ENCODE results near the gene MTHFD1.

Gene MTHFD1

DNA sequence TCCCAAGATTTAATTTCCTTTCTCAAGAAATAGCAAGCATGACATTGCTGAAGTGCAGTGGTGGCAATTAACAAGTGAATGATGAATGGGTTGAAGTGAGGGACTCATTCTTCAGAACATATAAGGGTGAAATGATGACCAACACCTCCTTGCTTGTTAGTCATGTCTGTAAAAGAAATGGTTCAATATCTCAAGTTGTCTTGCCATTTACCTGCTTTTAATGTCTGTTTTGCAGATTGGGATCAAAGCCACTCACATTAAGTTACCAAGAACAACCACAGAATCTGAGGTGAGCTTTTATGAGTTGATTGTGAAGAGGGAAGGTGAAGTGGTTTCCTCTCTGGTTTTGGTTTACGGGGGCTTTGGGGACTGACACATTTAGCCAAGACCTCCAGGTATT lies 24.1 kb downstream of the MTHFD1 start:
- Mint-ChIP-seq H3K36me3 (ENCODE audit: insufficient read depth) (peaks cover 21% of the 10 kb centered on the region), H3K4me3 (no peak overlapping the region), H3K9me3 (no peaks in the 10 kb centered on the region), H3K27me3 (no peaks in the 10 kb centered on the region), H3K4me1 (no peaks in the 10 kb centered on the region), H3K27ac (ENCODE audit: low read depth) (no peak overlapping the region)
- ATAC-seq (replicated peaks; ENCODE audit: extremely low read depth, poor library complexity, severe bottlenecking), result no peak
- no peak for DNase-seq (ENCODE audit: low spot score in 2 of 2)

DNA sequence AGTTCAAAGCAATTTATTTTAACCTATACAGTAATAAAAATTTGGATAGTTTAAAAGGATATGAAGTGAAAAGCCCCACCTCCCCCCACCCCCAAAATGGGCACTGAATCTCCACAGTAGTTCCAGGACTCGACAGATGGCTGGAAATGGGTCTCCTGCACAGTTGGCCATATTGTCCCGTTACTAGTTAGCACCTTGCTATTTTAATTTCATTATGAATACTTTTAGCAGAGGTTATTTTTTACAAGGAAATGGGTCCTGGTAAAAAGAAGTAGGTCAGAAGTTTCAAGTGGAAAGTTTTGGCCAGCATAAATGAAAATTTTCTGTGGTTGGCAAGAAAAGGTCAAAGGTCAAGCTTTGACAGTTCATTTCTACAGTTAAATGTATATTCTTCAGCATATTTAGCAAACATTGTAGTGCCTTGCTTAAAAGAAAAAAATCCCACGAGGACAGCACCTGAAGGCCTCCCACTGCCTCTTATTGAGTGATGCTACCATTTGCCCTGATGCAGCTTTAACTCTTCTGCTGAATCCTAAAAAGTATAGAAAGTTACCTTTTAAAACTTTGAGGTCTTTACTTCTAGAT lies 28.3 kb downstream of the MTHFD1 start:
- no peak for DNase-seq (ENCODE audit: low spot score in 2 of 2)
- H3K27me3 Mint-ChIP-seq, result no peaks in the 10 kb centered on the region
- H3K4me1 Mint-ChIP-seq, result no peaks in the 10 kb centered on the region
- no peak for ATAC-seq (replicated peaks; ENCODE audit: extremely low read depth, poor library complexity, severe bottlenecking)
- no peaks in the 10 kb centered on the region for H3K9me3 Mint-ChIP-seq
- no peak overlapping the region for H3K27ac Mint-ChIP-seq (ENCODE audit: low read depth)
- peaks cover 28% of the 10 kb centered on the region for H3K36me3 Mint-ChIP-seq (ENCODE audit: insufficient read depth)
- H3K4me3 Mint-ChIP-seq, result no peak overlapping the region

DNA sequence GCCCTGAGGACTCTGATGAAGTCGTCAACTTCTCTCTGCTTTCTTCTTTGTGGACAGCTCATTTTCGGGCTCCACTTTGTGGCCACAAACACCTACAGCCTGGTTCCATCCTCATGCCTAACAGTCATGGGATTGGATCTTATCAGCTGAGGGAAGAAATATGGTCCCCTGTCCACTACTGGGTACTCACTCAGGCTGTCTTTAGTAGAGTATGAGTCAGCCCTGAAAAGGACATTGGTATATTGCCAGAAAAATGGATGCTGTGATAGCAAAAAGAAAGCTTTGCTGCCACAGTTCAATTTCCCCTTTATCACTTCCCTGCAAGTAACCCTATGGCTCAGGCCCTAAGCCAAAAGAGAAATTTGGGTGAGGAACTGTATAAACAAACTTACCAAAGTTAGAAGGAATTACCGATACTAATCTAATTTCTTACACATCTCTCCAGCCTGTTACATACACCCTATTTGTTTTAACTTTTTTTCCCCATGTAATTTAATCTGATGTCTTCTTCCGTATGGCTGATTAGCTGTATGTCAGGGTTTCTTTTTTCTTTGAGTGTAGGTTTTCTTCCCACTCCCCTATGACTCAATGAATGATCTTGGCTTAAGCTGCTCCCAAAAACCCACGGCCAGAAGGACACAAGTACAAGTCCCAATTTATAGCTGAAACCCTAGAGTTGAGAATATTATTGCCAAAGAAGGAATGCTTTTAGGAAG lies 29.1 kb downstream of the MTHFD1 start:
- Mint-ChIP-seq H3K27ac (ENCODE audit: low read depth) (no peak overlapping the region), H3K36me3 (ENCODE audit: insufficient read depth) (peaks cover 21% of the 10 kb centered on the region), H3K9me3 (no peaks in the 10 kb centered on the region), H3K4me1 (no peaks in the 10 kb centered on the region), H3K27me3 (no peaks in the 10 kb centered on the region), H3K4me3 (no peak overlapping the region)
- ATAC-seq (replicated peaks; ENCODE audit: extremely low read depth, poor library complexity, severe bottlenecking), result no peak
- no peak for DNase-seq (ENCODE audit: low spot score in 2 of 2)

DNA sequence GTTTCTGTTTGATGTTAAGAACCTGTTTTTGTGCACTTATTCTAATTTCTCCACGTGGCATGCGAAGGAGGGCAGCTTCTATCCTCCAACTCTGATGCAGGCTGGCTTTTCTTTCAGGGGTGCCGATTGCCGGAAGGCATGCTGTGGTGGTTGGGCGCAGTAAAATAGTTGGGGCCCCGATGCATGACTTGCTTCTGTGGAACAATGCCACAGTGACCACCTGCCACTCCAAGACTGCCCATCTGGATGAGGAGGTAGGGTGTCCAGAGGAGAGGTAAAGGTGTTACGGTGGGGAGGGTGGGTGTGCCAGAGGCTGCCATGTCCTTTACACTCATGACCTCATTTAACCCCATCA lies 29.6 kb downstream of the MTHFD1 start:
- ATAC-seq (replicated peaks; ENCODE audit: extremely low read depth, poor library complexity, severe bottlenecking) (no peak), DNase-seq (ENCODE audit: low spot score in 2 of 2) (no peak)
- Mint-ChIP-seq H3K27ac (ENCODE audit: low read depth) (no peak overlapping the region), H3K4me1 (no peaks in the 10 kb centered on the region), H3K36me3 (ENCODE audit: insufficient read depth) (peaks cover 20% of the 10 kb centered on the region), H3K27me3 (no peaks in the 10 kb centered on the region), H3K4me3 (no peak overlapping the region), H3K9me3 (no peaks in the 10 kb centered on the region)

DNA sequence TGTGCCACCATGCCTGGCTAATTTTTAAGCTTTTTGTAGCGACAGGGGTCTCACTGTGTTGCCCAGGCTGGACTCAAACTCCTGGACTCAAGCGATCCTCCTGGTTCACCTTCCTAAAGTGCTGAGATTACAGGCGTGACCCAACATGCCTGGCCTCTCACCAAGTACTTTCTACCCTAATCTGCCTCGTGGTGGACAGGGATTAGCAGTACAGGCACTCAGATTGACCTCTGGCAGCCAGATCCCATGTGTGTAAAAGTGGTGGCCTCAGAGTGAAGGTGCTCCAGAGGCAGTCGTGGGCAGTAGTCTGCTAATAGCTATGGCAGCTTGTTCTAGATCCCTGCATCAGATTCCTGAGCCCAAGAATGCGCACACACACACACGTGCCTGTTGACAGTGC lies 30.9 kb downstream of the MTHFD1 start:
- H3K4me3 Mint-ChIP-seq, result no peak overlapping the region
- DNase-seq (ENCODE audit: low spot score in 2 of 2) (no peak), ATAC-seq (replicated peaks; ENCODE audit: extremely low read depth, poor library complexity, severe bottlenecking) (no peak)
- H3K27ac Mint-ChIP-seq (ENCODE audit: low read depth), result no peak overlapping the region
- peaks cover 20% of the 10 kb centered on the region for H3K36me3 Mint-ChIP-seq (ENCODE audit: insufficient read depth)
- H3K27me3 Mint-ChIP-seq, result no peaks in the 10 kb centered on the region
- H3K4me1 Mint-ChIP-seq, result no peaks in the 10 kb centered on the region
- H3K9me3 Mint-ChIP-seq, result no peaks in the 10 kb centered on the region

DNA sequence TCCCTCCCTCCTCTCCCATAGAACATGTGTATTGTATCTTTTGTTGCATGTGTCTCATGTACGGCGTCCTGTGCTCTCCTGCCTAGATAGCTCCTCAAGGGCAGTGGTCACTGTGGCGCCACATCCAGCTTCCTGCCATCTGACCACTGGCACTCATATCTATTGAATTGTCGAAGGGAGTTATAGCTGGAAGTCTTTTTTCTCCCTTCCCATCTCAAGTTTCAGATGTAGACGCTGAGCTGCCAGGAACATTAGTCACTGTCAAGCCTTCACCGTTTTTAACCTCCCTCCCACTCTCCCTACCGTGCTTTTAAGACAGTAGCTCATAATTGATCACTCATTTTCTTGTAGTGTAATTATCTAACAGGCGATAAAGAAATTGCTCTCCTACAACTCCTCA lies 33.0 kb downstream of the MTHFD1 start:
- H3K36me3 Mint-ChIP-seq (ENCODE audit: insufficient read depth), result peaks cover 19% of the 10 kb centered on the region
- H3K27me3 Mint-ChIP-seq, result no peaks in the 10 kb centered on the region
- no peaks in the 10 kb centered on the region for H3K9me3 Mint-ChIP-seq
- H3K4me1 Mint-ChIP-seq, result no peaks in the 10 kb centered on the region
- ATAC-seq (replicated peaks; ENCODE audit: extremely low read depth, poor library complexity, severe bottlenecking) (no peak), DNase-seq (ENCODE audit: low spot score in 2 of 2) (no peak)
- H3K4me3 Mint-ChIP-seq, result no peak overlapping the region
- H3K27ac Mint-ChIP-seq (ENCODE audit: low read depth), result no peak overlapping the region

DNA sequence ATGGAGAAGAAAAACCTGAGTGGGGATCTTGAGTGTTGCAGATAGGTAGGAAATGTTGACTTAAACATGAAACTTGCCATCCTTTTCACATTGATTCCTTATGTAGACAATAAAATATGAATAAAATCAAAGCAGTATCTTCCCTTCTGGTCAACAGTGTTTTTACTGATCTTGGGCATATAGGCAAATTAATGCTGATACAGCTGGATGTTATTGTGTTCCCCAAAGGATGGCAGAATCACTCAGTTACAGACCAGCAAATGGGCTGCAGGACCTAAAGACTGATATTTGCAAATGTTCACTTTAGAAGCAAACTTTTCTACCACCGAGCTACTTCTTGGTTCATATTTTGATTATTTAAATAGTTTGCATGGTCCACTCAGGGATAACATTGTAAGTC lies 33.9 kb downstream of the MTHFD1 start:
- DNase-seq (ENCODE audit: low spot score in 2 of 2) (no peak), ATAC-seq (replicated peaks; ENCODE audit: extremely low read depth, poor library complexity, severe bottlenecking) (no peak)
- Mint-ChIP-seq H3K27ac (ENCODE audit: low read depth) (no peak overlapping the region), H3K9me3 (no peaks in the 10 kb centered on the region), H3K27me3 (no peaks in the 10 kb centered on the region), H3K4me1 (no peaks in the 10 kb centered on the region), H3K4me3 (no peak overlapping the region), H3K36me3 (ENCODE audit: insufficient read depth) (peaks cover 20% of the 10 kb centered on the region)

GRCh38 chr14:64422756-64423155 lies 34.6 kb downstream of the MTHFD1 start:
- no peaks in the 10 kb centered on the region for H3K4me1 Mint-ChIP-seq
- H3K36me3 Mint-ChIP-seq (ENCODE audit: insufficient read depth), result peaks cover 21% of the 10 kb centered on the region
- H3K27me3 Mint-ChIP-seq, result no peaks in the 10 kb centered on the region
- no peaks in the 10 kb centered on the region for H3K9me3 Mint-ChIP-seq
- DNase-seq (ENCODE audit: low spot score in 2 of 2), result no peak
- H3K4me3 Mint-ChIP-seq, result no peak overlapping the region
- no peak overlapping the region for H3K27ac Mint-ChIP-seq (ENCODE audit: low read depth)
- ATAC-seq (replicated peaks; ENCODE audit: extremely low read depth, poor library complexity, severe bottlenecking), result no peak

GRCh38 chr14:64423987-64424386 lies 35.8 kb downstream of the MTHFD1 start:
- ATAC-seq (replicated peaks; ENCODE audit: extremely low read depth, poor library complexity, severe bottlenecking) (no peak), DNase-seq (ENCODE audit: low spot score in 2 of 2) (no peak)
- Mint-ChIP-seq H3K27me3 (no peaks in the 10 kb centered on the region), H3K9me3 (no peaks in the 10 kb centered on the region), H3K36me3 (ENCODE audit: insufficient read depth) (peaks cover 25% of the 10 kb centered on the region), H3K27ac (ENCODE audit: low read depth) (no peak overlapping the region), H3K4me1 (no peaks in the 10 kb centered on the region), H3K4me3 (no peak overlapping the region)

- H3K9me3 Mint-ChIP-seq, result no peaks in the 10 kb centered on the region
- H3K36me3 Mint-ChIP-seq (ENCODE audit: insufficient read depth), result peaks cover 21% of the 10 kb centered on the region
- no peak overlapping the region for H3K4me3 Mint-ChIP-seq
- no peak overlapping the region for H3K27ac Mint-ChIP-seq (ENCODE audit: low read depth)
- DNase-seq (ENCODE audit: low spot score in 2 of 2) (no peak), ATAC-seq (replicated peaks; ENCODE audit: extremely low read depth, poor library complexity, severe bottlenecking) (no peak)
- no peaks in the 10 kb centered on the region for H3K27me3 Mint-ChIP-seq
- peaks cover 12% of the 10 kb centered on the region for H3K4me1 Mint-ChIP-seq
Measured at GRCh38 chr14:64434528-64434927, 46.4 kb downstream of the MTHFD1 start.

GRCh38 chr14:64438181-64438841 lies 50.2 kb downstream of the MTHFD1 start:
- peaks cover 12% of the 10 kb centered on the region for H3K4me1 Mint-ChIP-seq
- H3K4me3 Mint-ChIP-seq, result no peak overlapping the region
- H3K36me3 Mint-ChIP-seq (ENCODE audit: insufficient read depth), result peaks cover 25% of the 10 kb centered on the region
- H3K9me3 Mint-ChIP-seq, result no peaks in the 10 kb centered on the region
- ATAC-seq (replicated peaks; ENCODE audit: extremely low read depth, poor library complexity, severe bottlenecking), result no peak
- no peaks in the 10 kb centered on the region for H3K27me3 Mint-ChIP-seq
- DNase-seq (ENCODE audit: low spot score in 2 of 2), result no peak
- H3K27ac Mint-ChIP-seq (ENCODE audit: low read depth), result no peak overlapping the region

- no peak overlapping the region for H3K27ac Mint-ChIP-seq (ENCODE audit: low read depth)
- DNase-seq (ENCODE audit: low spot score in 2 of 2), result no peak
- H3K36me3 Mint-ChIP-seq (ENCODE audit: insufficient read depth), result peaks cover 27% of the 10 kb centered on the region
- H3K27me3 Mint-ChIP-seq, result no peaks in the 10 kb centered on the region
- no peak overlapping the region for H3K4me3 Mint-ChIP-seq
- no peak for ATAC-seq (replicated peaks; ENCODE audit: extremely low read depth, poor library complexity, severe bottlenecking)
- no peaks in the 10 kb centered on the region for H3K9me3 Mint-ChIP-seq
- H3K4me1 Mint-ChIP-seq, result peaks cover 13% of the 10 kb centered on the region
Measured at GRCh38 chr14:64439141-64439540, 51.0 kb downstream of the MTHFD1 start.

GRCh38 chr14:64440494-64440893 lies 52.3 kb downstream of the MTHFD1 start:
- peaks cover 27% of the 10 kb centered on the region for H3K4me1 Mint-ChIP-seq
- H3K4me3 Mint-ChIP-seq, result no peak overlapping the region
- no peak overlapping the region for H3K27ac Mint-ChIP-seq (ENCODE audit: low read depth)
- H3K27me3 Mint-ChIP-seq, result no peaks in the 10 kb centered on the region
- DNase-seq (ENCODE audit: low spot score in 2 of 2) (no peak), ATAC-seq (replicated peaks; ENCODE audit: extremely low read depth, poor library complexity, severe bottlenecking) (no peak)
- H3K36me3 Mint-ChIP-seq (ENCODE audit: insufficient read depth), result peaks cover 18% of the 10 kb centered on the region
- H3K9me3 Mint-ChIP-seq, result no peaks in the 10 kb centered on the region
